K562 (cell line): ENCODE results near the gene PLXNA2. TPM values are rescaled to one million over a fixed set of nuclear protein-coding genes. Genes with fewer than 3 reads are reported as not detected.

Source experiments
- ARID1B ChIP-seq: fragments of 450-650 bp; IDR thresholded peaks from 2 replicates; pipeline ENCODE4 v1.6.1; 2016; ENCODE audit warnings: antibody characterized with exemption, mild to moderate bottlenecking, inconsistent platforms
- CEBPG ChIP-seq, 3 experiments: fragments of 200-800 bp in 1 of 3; sonication (Bioruptor generic) in 1 of 3; sonication (generic) in 1 of 3; formaldehyde crosslinking in 1 of 3; IDR thresholded peaks in 2 of 3; conservative IDR thresholded peaks in 1 of 3; 2 replicates each; pipeline versions ENCODE4 v1.6.1 to v1.8.0; 2016 to 2022; ENCODE audit warnings: missing compliant biosample characterization in 2 of 3, missing genetic modification characterization in 2 of 3, mild to moderate bottlenecking in 1 of 3, missing genetic modification reagents in 1 of 3
- CTBP1 ChIP-seq: fragments of 450-650 bp; IDR thresholded peaks from 2 replicates; pipeline ENCODE4 v1.6.1; 2016; ENCODE audit warnings: borderline replicate concordance
- HEY1 ChIP-seq: fragments of 250-450 bp; sonication (Bioruptor Pico); IDR thresholded peaks from 2 replicates; pipeline ENCODE4 v1.5.0; 2020; ENCODE audit warnings: mild to moderate bottlenecking, moderate library complexity, borderline replicate concordance
- ILK ChIP-seq: fragments of 450-650 bp; IDR thresholded peaks from 2 replicates; pipeline ENCODE4 v1.6.1; 2016; ENCODE audit warnings: missing genetic modification characterization, low read depth, mild to moderate bottlenecking, missing compliant biosample characterization, moderate library complexity, borderline replicate concordance
- MEF2A ChIP-seq: IDR thresholded peaks from 2 replicates; pipeline ENCODE4 v1.6.1; 2011; ENCODE audit warnings: low read depth, mild to moderate bottlenecking, low read length, moderate library complexity; ENCODE audit not compliant: control insufficient read depth
- NFE2 ChIP-seq: IDR thresholded peaks from 2 replicates; pipeline ENCODE4 v1.6.1; 2014; ENCODE audit warnings: antibody characterized with exemption, low read depth
- PML ChIP-seq: IDR thresholded peaks from 2 replicates; pipeline ENCODE4 v1.6.1; 2012; ENCODE audit warnings: low read length, inconsistent platforms
- SMAD2 ChIP-seq: fragments of 150-350 bp; IDR thresholded peaks from 2 replicates; pipeline ENCODE4 v1.6.1; 2014; ENCODE audit warnings: low read depth, mild to moderate bottlenecking, low read length
- SMARCA5 ChIP-seq: fragments of 450-650 bp; IDR thresholded peaks from 2 replicates; pipeline ENCODE4 v1.6.1; 2016
- SMARCE1 ChIP-seq: fragments of 450-650 bp; IDR thresholded peaks from 2 replicates; pipeline ENCODE4 v1.7.1; 2016; ENCODE audit warnings: mild to moderate bottlenecking
- U2AF2 ChIP-seq: fragments of 200-400 bp; formaldehyde crosslinking; optimal IDR thresholded peaks from 2 replicates; pipeline ENCODE3; 2017; ENCODE audit warnings: low read depth, mild to moderate bottlenecking, low read length
- ZNF143 ChIP-seq: sonication (generic); formaldehyde crosslinking; IDR thresholded peaks from 2 replicates; pipeline ENCODE4 v1.9.0; 2022; ENCODE audit warnings: mild to moderate bottlenecking, missing genetic modification reagents
- ZNF184 ChIP-seq: sonication (generic); formaldehyde crosslinking; IDR thresholded peaks from 2 replicates; pipeline ENCODE4 v1.5.0; 2020; ENCODE audit warnings: missing genetic modification reagents
- ZNF232 ChIP-seq: sonication (generic); formaldehyde crosslinking; IDR thresholded peaks from 2 replicates; pipeline ENCODE4 v1.8.0; 2022; ENCODE audit warnings: mild to moderate bottlenecking, missing genetic modification reagents
- ZNF239 ChIP-seq: fragments of 250-450 bp; sonication (Bioruptor Pico); IDR thresholded peaks from 2 replicates; pipeline ENCODE4 v1.4.0; 2020; ENCODE audit warnings: mild to moderate bottlenecking
- ZNF253 ChIP-seq: fragments of 250-450 bp; sonication (Bioruptor Pico); conservative IDR thresholded peaks from 2 replicates; pipeline ENCODE4 v1.6.1; 2021; ENCODE audit warnings: mild to moderate bottlenecking
- ZNF778 ChIP-seq: fragments of 450-650 bp; formaldehyde crosslinking; IDR thresholded peaks from 2 replicates; pipeline ENCODE4 v1.4.0; 2020; ENCODE audit warnings: mild to moderate bottlenecking, moderate library complexity
- polyA plus RNA-seq, 8 experiments: library from polyadenylated mRNA; depleted of rRNA in 4 of 8; stranded (reverse) in 5 of 8; unstranded in 3 of 8; fragments of >200 nt; fragmentation: Nextera tagmentation in 2 of 8; fragmentation: Illumina TruSeq in 1 of 8; extraction: Ambion mirVana in 2 of 8; extraction: Trizol in 1 of 8; gene quantifications; 2 replicates each; pipeline versions ENCODE4 v1.2.1 to v1.2.3, GENCODE V29; 2011 to 2014; ENCODE audit warnings: inconsistent platforms in 1 of 8, missing spikeins in 1 of 8
- total RNA-seq, 7 experiments: library from RNA; depleted of rRNA in 6 of 7; stranded (reverse); fragments of >200 nt in 6 of 7; fragmentation: Illumina TruSeq in 2 of 7; extraction: Trizol in 2 of 7; gene quantifications; 2 replicates each; pipeline versions ENCODE4 v1.2.1 to v1.2.3, GENCODE V29; 2011 to 2021; ENCODE audit warnings: low replicate concordance in 1 of 7
- TF ChIP-seq, protein P1 (sequence below): fragments of 450-650 bp; formaldehyde crosslinking; IDR thresholded peaks from 2 replicates; pipeline ENCODE4 v1.4.0; 2020; ENCODE audit warnings: mild to moderate bottlenecking, mixed read lengths
- TF ChIP-seq, protein P2 (sequence below): sonication (generic); formaldehyde crosslinking; IDR thresholded peaks from 2 replicates; pipeline ENCODE4 v1.8.0; 2022; ENCODE audit warnings: mild to moderate bottlenecking, missing genetic modification reagents
- TF ChIP-seq, protein P3 (sequence below), 2 experiments: fragments of 200-800 bp in 1 of 2; sonication (Bioruptor generic) in 1 of 2; sonication (generic) in 1 of 2; formaldehyde crosslinking in 1 of 2; IDR thresholded peaks in 1 of 2; conservative IDR thresholded peaks in 1 of 2; 2 replicates each; pipeline versions ENCODE4 v1.5.0 to v1.6.1; 2016 to 2020; ENCODE audit warnings: missing compliant biosample characterization in 1 of 2, missing genetic modification characterization in 1 of 2, missing genetic modification reagents in 1 of 2

Gene PLXNA2
- total and polyA plus RNA-seq, 9 of the 15 experiments (the other 6 are each of a cell fraction or from before 2014, with no cell fraction given), result 0.01 to 1.3 (median 0.32) TPM

DNA sequence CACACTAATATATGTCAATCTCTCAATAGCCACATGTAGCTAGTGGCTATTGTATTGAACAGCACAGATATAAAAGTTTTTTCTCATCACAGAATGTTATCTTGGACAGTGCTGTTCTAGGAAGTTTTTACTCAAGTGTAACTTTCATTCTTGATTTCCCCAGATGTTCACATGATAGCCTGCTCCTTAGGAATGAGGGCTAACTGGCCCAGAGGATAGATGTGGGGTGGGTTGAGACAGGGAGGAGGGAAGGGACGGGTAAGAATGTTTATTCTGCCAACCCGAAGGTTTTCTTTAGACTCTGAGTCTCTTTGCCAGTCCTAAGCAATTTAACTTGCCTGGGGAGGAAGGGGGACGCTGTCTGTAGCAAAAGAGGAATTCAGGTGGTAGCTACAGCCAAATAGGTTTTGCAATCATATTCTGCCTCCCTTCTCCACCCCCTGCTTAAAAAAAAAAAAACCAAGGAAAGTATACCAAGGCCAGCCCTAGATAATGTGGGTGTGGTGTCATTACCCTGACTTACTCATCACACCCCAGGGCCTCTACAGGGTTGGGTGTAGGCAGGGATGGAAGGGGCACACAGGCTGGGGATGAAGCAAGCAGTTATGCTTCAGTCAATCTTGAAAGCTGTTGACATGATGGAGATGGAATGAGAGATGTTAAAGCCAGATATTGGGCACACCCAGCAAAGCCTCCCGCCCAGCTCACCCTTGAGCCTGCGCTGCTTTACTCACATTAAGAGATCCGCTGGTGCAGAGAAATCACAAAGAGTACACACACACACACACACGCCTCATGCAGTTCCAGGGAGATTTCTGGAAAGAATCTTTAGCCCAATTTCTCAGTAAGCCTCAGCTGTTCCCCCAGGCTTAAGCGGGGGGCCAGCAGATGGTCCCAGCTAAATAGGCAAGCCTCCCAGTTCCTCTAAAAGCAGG is 59.9 kb downstream of the PLXNA2 start (continued):
- TF ChIP-seq HEY1 (CRISPR knock-in tag) (0 out of 2 replicates have a peak, but pooled peaks have one; percentile 50), CEBPG (CRISPR knock-in tag; IDR thresholded peaks at IDR 0.05) (peak; percentile 57; the same call in 1 of the 2 replicates), CEBPG (tag; conservative IDR thresholded peaks at IDR 0.05 in 1 of 2, IDR thresholded peaks at IDR 0.05 in 1 of 2) (peak; percentile 85 to 87), MEF2A (no peak), ZNF253 (CRISPR knock-in tag) (no peak), ILK (tag) (no peak), U2AF2 (no peak), NFE2 (peak; percentile 54; the same call in 1 of the 2 replicates), SMARCE1 (peak; percentile 96), ZNF143 (CRISPR knock-in tag) (no peak), ZNF184 (CRISPR knock-in tag) (no peak), PML (peak; percentile 67), ZNF239 (CRISPR knock-in tag) (no peak), ARID1B (peak; percentile 90), CTBP1 (peak; percentile 99), ZNF232 (CRISPR knock-in tag) (no peak), ZNF778 (CRISPR knock-in tag) (no peak), SMAD2 (no peak), SMARCA5 (no peak)
- TF ChIP-seq, protein P1, sequence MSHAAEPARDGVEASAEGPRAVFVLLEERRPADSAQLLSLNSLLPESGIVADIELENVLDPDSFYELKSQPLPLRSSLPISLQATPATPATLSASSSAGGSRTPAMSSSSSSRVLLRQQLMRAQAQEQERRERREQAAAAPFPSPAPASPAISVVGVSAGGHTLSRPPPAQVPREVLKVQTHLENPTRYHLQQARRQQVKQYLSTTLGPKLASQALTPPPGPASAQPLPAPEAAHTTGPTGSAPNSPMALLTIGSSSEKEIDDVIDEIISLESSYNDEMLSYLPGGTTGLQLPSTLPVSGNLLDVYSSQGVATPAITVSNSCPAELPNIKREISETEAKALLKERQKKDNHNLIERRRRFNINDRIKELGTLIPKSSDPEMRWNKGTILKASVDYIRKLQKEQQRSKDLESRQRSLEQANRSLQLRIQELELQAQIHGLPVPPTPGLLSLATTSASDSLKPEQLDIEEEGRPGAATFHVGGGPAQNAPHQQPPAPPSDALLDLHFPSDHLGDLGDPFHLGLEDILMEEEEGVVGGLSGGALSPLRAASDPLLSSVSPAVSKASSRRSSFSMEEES (CRISPR knock-in tag), result no peak
- TF ChIP-seq, protein P2, sequence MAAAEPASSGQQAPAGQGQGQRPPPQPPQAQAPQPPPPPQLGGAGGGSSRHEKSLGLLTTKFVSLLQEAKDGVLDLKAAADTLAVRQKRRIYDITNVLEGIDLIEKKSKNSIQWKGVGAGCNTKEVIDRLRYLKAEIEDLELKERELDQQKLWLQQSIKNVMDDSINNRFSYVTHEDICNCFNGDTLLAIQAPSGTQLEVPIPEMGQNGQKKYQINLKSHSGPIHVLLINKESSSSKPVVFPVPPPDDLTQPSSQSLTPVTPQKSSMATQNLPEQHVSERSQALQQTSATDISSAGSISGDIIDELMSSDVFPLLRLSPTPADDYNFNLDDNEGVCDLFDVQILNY (CRISPR knock-in tag), result no peak
- TF ChIP-seq, protein P3, sequence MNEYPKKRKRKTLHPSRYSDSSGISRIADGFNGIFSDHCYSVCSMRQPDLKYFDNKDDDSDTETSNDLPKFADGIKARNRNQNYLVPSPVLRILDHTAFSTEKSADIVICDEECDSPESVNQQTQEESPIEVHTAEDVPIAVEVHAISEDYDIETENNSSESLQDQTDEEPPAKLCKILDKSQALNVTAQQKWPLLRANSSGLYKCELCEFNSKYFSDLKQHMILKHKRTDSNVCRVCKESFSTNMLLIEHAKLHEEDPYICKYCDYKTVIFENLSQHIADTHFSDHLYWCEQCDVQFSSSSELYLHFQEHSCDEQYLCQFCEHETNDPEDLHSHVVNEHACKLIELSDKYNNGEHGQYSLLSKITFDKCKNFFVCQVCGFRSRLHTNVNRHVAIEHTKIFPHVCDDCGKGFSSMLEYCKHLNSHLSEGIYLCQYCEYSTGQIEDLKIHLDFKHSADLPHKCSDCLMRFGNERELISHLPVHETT (CRISPR knock-in tag; conservative IDR thresholded peaks at IDR 0.05 in 1 of 2, IDR thresholded peaks at IDR 0.05 in 1 of 2), result peak in 1 of 2 experiments; percentile 83; a peak in 2 of 4 replicates
